HG02678 (cell line): ENCODE results near the gene RRAGC.
"Not testable (repeated sequence)": the region's sequence is repeated elsewhere in the genome, so short reads cannot be mapped to it uniquely, and the experiment has no call there.

ENCODE experiments used
- ATAC-seq: cut with Tn5 transposase; IDR thresholded peaks from one replicate; pipeline ENCODE4 v1.9.1; 2021; ENCODE audit warnings: mild to moderate bottlenecking, moderate library complexity; ENCODE audit not compliant: unreplicated experiment

RRAGC gene

DNA sequence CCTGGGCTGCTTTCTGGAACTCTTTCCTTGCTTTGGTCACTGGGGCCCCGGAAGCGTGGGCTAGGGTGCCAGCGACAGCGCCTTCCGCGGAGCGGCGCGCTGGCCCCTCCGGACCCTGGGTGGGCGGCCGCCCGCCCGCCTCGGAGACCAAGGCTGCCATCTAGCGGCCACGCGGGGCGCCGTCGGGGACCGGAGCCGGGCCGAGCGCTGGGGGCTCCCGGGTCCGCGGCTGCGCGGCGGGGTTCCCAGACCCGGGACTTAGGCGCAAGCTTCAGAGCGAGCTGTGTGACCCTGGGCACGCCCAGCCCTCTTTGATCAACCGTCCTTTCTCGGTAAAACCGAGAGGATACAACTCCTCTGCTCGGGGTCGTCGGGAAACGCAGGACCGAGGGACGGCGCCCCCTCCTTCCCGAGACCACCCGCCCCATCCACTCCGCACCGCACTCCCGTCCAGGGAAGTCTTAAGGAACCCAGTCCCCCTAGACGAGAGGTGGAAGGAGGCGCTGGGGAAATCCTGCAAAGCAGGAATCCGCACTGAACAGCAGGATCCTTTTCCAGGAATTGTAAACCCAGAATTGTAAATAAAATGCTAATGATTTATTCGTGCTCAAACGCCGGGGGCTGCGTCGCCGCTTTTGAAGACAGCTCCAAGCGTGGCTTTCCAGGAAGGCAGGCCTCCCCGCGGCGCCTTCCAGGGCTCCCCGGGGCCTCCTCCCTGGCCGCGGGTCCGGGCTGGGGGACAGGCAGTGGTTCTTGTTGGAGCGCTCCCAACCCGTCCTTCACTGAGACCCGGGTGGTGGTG is 41.2 kb downstream of the RRAGC start:
- no peak for ATAC-seq

DNA sequence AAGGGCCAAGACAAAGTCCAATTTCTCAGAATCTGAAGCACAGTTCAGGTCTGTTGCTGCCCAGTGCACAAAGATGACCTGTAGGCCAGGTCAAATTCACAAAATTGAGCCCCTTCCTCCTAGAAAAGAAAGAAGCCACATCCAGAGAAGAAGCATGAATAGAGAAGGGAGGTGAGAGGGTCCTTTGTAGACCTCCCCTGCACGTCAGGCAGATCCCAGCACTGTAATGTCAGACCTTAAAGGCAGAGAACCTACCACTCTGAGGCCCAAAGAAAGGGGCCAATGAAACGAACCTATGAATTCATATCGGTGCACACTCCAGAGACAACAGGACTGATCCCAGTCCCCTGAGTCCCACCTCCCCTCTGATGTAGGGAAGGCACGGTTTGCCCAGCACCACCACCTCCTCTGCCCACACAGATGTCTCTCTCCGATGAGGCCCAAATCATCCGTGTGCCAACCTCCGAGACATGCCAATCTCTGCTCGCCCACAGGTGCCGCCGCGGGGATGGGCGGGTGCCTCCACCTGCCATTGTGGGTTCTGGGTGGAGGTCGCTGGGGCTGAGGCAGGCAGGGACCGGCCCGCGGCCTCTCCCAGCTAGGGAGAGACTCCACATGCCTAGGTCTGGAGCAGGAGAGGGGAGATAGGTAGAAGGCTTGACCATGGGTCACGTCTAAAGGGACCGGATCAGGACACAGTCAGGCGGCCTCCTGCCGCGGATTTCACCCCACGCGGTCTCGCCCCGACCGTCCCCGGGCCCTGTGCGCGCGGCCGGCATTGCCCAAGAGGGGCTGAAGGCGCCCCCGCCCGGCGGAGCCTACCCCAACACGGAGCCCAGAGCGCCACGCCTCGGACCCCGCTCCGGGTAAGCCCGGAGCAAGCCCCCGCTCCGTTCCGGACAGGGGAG is 42.1 kb downstream of the RRAGC start:
- no peak for ATAC-seq

DNA sequence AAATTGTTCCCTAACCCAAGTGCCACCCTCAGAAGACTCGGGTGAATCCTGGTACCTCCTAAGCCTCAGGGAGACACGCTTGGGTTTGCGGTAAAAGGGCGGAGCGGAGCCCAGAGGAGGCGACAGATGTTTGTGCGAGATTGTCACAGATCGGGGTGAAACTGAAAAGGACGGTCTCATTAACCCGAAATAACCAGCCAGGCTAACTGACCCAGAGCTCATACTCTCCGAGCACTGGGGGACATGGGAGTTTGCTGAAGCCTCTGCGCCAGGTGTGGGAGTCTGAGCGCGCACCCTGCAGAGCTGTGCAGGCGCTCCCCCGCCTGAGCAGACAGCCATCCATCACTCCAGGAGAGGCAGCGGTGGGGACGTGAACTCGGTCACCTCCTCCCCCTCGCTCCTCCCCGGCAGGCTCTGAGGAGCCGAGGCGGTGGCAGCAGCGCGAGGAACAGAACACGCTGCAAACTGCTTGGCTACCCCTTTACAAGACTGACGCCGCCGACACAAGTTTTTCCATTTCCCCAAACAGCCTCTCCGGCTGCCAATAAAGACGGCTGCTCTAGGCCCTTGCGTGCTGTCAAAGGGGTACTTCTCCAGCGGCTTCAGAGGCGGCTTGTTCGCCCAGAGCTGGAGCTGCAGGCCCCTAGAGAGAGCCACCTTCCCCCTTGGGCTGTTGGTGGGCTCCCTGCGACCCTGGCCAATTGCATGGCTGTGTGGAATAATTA is 43.5 kb downstream of the RRAGC start:
- ATAC-seq = peak; percentile 82

DNA sequence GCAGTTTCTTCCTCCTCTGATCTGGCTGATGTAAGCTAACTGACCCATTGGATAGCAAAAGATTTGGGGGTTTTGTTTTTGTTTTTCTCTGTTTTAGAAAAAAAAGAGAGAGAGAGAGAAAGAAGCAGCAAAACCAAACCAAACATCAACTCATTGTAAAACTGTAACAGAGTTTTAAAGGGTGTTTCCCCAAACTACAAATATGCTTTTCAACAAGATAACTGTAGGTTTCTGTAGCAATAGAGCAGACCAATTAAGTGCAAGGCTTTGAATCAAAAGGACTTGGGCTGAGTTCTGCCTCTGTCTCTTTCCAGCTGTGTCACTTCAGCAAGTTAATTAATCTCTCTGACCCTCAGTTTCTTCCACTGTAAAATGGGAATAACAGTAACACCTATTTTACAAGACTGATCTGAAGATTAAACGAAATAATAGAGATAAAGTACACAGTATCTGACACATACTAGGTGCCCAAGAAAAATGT is 44.5 kb downstream of the RRAGC start:
- no peak for ATAC-seq

DNA sequence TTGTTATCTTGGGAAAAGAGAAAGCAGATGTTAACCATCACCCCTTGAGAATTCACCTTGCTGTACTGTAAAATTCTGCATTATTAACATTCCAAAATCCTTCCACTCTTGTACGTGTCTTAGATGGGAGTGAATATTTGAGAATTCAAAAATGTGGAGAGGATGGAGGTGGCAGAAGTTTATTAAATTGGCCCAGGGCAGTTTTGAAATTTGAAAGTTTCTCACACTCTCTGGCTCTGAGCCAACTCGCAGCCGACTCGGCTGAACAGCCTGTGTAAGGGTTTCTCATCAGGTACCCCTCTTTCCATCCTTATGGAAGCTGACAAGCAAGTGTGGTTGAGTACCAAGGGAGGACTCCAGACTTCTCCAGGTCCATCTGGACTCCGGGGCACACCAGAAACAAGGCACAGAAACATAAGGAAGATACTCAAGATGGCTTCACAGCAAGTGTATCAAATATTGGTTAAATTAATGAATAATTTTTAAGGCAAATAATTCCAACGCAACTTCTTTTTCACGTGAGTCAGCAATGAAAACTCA is 45.1 kb downstream of the RRAGC start:
- ATAC-seq = no peak

DNA sequence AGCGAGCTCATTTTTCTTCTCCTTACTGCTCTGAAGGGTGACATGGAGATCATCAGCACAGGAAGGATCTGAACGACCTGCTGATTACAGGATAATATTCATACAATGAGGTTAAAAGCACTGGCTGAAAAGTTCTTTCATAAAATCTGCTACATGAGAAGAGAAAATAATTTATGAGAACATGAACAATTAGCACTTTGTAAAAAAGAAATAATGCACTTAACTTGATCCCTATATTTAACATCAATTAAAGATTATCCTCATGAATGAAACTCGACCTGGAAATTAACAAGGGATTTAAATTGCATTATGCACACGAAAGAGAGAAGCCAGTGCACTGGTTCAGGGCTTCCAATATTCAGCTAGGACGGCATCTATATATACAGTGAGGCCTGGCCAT is 46.6 kb downstream of the RRAGC start:
- no peak for ATAC-seq

DNA sequence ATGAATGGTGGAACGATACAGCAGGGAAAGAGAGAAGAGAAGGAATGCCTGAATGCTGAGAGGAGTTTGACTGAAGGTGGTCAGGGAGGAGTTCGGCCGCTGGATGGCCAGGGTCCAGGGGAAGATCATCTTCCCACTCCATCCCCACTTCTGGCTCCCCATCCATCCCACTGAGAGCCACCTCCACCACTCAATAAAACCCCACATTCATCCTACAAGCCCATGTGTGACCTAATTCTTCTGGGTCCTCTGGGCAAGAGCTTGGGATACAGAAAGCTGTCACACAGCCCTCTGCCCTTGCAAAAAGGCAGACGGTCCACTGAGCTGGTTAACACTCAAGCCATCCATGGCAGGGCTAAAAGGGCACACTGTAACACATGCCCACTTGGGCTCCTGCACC is 48.1 kb downstream of the RRAGC start:
- not testable (repeated sequence) for ATAC-seq

DNA sequence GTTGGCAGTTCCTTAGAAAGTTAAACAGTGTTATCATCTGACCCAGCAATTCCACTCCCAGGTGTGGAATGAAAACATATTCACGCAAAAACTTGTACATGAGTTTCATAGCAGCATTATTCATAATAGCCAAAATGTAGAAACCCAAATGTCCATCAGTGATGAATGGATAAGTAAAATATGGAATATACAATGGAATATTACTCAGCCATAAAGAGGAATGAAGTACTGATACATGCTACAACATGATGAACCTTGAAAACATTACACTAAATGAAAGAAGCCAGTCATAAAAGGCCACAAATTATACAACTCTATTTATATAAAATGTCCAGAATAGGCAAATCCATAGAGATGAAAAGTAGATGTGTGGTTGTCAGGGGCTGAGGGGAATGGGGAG is 53.5 kb downstream of the RRAGC start:
- no peak for ATAC-seq

DNA sequence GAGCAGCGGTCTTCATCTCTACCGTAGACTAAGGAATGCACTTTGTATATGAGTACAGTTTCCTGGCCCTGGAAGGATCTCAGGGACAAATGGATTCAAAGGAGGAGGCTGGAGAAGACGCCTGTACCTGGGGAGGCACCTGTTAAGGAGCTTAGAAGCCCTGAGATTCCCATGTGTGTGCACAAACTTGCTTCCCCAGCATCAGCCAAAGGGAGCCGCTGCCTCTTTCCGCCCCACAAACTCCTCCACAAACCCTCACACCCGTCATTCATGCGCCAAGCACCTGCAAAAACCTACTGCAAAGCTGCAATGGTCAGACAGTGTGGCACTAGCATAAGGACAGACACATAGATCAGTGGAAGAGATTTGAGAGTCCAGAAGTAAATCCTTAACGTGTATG is 54.5 kb downstream of the RRAGC start:
- ATAC-seq = no peak

DNA sequence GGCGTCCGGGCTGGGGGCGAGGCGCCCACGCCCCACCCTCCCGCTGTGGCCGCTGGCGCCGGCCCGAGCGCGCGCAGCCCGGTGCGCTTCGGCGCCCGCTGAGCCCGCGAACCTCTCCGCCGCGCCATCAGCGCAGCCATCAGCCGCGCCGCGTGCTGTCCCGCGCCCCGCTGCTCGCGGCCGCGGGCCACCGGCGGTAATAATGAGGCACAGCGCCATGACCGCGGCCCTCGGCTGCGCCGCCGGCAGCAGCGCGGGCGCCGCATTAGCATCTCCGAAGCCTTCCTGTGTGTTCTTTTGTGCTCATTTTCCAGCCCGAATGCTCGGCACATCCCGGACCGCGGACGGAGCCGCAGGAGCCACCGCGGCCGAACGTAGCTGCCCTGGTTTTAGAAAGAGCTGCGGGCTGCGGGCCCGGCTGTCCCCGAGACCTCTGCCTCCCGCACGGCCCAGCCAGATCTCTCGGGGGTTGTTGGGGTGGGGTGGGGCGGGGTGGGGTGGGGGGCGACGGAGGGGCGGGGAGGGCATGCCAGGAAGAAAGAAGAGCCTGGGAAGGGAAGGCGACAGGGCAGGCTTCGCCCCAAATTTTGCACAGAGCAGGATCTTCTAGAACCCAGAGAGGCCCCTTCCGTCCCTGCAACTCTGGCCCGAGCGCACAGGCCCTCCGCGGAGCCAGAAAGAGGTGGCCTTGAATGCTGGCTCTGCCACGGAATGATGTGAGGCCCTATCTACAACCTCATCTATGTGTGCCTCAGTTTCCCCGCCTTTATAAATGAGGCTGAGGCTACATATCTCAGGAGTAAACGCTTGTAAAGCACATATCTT is 55.3 kb downstream of the RRAGC start:
- no peak for ATAC-seq

DNA sequence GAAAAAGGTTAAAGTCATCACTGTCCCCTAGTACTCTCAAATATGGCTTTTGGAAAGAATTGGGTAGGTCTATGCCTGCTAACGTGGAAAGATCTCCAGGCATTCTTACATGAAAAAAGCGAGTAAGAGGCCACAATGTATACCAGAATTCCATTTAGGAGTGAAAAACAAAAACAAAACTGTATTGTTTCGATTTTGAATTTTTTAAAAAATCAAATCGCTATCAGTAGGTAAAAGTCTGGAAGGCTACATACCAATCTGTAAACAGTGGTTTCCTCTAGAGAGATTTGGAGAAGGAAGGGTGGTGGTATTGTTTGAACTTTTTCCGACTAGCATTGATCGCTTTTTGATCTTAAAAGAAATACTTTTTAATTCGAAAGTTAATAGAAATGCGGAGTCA is 55.9 kb downstream of the RRAGC start:
- no peak for ATAC-seq

DNA sequence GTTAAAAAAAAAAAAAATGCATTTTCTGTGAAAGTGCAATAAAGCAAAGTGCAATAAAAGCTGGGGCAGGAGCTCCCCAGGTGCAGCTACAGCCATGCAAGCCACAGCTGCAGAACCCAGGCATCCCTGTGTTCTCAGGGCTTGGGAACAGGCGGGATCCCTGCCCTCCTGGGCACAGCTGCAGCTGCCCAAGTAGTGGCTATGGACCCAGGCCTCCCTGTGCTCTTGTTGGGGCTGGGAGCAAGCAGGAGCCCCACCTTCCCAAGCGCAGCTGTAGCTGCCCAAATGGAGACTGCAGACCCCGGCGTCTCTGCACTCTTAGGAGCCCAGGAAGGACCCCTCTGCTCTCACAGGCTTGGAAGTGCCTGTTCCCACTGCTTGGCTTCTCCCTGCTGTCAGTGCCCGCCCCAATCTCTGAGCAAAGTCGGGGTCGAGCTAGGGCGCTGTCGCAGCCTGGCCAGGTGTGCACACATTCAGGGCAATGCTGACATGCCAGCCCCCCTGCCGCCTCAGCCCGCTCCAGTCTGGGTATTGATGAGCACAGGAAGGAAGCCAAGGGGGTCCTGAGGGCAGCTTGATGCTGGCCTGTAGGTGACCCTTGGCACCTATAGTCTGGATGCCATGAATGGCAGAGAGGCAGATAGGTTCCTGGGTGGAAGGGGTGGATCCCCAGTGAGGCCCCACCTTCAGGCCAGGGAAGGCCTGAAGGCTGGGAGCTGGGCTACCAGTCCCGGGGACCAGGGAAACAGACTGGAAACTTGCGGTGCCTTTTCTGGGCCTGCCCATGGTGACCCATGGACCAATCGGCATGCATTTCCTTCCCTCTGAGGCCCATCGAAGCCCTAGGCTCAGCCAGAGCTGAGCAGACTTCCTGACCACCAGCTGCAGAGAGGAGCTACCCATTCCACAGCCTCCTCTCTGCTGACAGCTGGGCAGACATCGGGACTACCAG is 58.6 kb downstream of the RRAGC start:
- ATAC-seq = no peak

DNA sequence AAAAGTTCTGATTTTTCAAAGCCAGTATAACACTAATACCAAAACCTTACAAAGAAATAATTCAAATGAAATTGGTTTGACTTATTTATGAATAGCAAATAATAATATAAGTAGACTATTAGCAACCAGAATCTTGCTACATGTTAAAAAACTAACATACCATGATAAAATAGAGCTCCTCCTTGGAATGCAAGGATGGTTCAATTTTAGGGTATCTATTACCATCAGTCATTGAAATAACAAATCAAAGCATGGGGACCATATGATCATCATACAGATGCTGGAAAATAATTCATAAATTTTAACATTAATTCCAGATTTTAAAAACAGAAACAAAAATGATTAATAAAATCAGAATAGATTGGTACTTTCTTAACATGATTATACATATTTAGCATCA is 66.3 kb downstream of the RRAGC start:
- no peak for ATAC-seq

DNA sequence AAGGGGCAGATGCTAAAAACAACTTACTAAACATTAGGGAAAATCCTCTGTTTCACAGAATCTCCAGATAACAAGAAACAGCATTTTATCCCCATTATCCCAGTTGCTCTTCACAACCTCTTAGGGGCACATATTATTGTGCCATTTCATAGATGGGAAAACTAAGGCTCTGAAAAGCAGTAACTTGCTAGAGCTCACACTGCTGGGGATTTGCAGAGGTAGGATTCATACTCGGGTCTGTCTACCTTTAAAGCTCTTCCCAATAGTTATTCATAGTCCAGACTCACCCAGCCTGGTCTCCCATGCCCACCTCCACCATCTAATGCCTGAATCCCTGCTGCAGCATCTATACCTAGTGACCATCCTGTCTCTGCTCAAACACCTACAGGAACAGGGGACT is 67.7 kb downstream of the RRAGC start:
- ATAC-seq = no peak

DNA sequence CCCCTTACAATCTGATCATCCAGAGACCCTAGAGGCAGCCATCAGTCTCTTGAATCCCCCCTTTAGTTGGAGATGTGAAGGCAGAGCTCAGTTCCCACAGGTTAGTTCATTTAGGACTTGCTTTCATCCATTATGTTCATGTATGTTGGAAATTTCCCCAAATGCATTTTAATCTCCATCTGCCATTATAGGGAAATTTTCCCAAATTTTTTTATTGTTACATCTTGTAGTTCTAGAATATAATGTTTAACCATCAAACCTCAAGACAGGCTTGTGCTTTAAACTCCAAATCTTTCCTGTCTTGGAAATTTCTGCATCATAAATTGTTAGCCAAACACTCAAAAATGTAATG is 68.4 kb downstream of the RRAGC start:
- no peak for ATAC-seq

DNA sequence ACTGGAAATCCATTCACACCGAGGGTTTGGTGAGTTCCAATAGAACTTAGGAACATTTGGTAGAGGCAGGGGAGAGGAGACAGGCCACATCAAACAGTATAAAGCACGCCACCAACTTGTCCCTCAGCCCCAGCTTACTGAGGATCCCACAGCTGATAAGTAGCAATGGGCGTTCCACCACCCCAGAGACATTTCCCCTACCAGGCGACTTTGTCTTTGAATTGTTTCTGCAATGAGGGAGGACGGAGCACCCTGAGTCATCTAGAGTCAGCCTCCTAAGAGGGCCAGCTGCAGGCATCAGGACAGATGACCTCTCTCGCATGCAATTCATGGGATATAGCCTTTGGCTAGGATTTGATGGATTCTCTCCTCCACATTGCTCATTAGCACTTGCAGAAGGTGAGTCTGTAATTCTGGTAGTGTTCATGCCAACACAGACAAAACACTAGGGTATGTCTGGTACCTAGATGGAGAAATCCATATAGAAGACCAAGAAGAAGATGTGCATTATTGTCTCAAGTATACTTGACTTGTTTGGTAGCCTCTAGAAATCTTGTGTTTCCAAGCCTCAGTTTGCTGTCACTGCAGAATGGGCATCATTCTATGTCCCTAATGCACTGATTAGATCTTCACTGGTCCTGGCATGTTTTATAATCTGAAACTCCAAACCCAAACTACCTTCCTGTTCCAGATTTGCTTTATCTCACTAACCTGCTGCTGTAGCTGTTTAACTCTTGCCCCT is 69.0 kb downstream of the RRAGC start:
- ATAC-seq = no peak

DNA sequence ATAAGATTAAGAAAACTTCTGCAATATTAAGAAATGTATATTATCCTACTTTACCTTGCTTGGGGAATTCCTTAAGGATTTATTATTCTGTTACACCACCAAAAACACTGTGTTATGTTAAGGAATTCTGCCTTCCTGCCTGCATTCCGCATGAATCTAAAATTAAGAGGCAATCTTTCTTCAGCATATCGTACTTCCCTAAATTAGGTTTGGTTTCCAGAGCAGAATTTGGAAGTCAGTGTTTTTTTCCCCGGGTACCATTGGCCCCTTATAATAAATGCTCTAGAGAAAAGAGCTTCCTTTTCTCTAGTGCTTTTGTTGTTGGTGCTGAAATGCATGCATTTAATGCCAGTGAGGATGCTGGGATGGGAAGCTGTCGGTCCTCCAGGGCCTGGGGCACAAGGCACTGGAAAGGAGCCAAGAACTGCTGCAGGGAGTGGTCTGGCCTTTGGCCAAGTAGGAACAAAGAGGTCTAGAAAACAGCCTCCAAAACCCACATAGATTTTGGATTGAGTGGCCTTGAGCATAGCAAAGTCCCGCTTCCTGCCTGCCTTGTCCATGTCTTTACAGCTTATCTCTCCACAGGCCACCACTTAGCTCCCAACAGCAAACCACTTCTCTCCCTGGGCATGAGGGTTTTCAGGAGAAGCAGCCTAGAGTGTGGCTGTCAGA is 69.9 kb downstream of the RRAGC start:
- no peak for ATAC-seq
